Activated CD4-positive, CD25-positive, alpha-beta regulatory T cell (primary cell): ENCODE measurements around the gene SEL1L2.

Experiments
- DNase-seq, 4 experiments: peaks; one replicate each; lab custom pipeline; 2025; lab: John Stamatoyannopoulos, UW

The SEL1L2 gene

GRCh38 chr20:13813910-13814309 is 176.5 kb downstream of the SEL1L2 start:
- no peak for DNase-seq

- DNase-seq, result no peak
Measured at GRCh38 chr20:13810446-13810845, 180.0 kb downstream of the SEL1L2 start.

DNA sequence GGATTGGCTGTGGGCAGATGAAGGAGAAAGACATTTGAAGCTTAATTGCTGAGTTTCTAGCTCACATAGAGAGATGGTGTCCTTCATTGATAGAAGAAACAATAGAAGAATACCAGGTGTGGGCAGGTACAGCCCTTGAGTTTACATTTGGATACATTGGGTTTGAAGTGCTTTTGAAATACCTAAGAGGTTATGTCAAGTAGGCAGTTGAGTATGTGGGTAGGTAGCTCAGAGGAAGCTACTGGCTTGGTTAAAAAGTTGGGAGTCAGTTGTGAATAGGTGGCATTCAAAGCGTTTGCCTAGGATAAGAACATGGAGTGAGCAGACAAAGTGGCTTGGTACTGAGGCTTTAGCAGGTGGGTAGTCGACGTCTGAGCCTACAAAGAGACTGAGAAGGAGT is 180.6 kb downstream of the SEL1L2 start:
- DNase-seq, result no peak

GRCh38 chr20:13809373-13809772 is 181.0 kb downstream of the SEL1L2 start:
- DNase-seq, result no peak

DNA sequence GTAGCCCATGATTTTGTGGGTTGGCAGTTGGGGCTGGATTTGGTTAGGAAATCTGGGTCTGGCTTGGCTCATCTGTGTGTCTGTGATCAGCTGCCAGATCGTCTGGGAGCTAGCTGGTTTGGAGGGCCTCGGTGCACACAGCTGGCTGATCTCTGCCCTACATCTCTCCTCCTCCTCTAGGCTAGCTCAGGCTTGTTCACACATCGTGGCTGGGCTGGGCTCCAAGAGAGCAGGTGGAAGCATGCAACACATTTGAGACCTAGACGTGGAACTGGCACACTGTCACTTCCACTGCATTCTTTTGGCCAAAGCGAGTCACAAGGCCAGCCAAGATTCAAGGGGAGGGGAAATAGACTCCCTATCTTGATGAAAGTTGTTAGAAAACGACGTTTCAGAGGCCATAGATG is 189.7 kb downstream of the SEL1L2 start:
- DNase-seq, result no peak

DNA sequence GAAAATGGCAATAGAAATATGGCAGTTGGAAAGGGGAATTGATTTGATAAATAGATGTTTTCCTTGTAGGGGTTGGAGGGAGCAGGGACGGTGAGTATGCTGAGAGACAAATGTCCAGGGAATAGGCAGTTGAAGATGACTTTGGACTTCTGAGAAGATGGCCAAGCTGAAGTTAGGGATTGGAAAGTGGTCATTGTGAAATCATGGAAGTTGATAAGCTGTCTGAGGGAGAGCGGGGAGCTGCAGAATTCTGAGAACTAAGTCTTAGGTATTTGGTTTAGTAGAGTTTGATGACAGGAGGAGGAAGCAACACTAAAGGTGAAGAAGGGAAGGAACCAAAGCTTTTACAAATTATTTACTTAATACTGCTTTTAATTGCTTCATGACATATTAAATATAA is 190.4 kb downstream of the SEL1L2 start:
- DNase-seq, result no peak
